Measurements from ENCODE around the gene OSTN. TPM values are rescaled to one million over a fixed set of nuclear protein-coding genes. Genes with fewer than 3 reads are reported as not detected.

The OSTN gene
- total and polyA plus RNA-seq, 2 experiments from 2014 or later: not detected

DNA sequence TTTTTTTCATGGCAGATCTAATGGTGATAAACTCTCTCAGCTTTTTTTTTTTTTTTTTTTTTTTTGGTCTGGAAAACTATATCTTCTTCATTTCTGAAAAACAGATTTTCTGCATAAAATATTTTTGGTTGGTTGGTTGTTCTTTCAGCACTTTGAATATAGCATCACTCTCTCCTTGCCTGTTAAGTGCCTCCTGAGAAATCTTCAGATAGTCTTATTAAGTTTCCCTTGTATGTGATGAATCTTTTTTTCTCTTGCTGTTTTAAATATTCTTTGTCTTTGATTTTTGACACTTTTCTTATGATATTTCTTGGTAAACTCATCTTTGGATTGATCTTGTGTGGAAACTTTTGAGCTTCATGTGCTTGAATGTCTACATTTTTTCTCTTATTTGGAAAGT, 44.2 kb upstream of the OSTN start (continued):
- TF ChIP-seq, protein P1, sequence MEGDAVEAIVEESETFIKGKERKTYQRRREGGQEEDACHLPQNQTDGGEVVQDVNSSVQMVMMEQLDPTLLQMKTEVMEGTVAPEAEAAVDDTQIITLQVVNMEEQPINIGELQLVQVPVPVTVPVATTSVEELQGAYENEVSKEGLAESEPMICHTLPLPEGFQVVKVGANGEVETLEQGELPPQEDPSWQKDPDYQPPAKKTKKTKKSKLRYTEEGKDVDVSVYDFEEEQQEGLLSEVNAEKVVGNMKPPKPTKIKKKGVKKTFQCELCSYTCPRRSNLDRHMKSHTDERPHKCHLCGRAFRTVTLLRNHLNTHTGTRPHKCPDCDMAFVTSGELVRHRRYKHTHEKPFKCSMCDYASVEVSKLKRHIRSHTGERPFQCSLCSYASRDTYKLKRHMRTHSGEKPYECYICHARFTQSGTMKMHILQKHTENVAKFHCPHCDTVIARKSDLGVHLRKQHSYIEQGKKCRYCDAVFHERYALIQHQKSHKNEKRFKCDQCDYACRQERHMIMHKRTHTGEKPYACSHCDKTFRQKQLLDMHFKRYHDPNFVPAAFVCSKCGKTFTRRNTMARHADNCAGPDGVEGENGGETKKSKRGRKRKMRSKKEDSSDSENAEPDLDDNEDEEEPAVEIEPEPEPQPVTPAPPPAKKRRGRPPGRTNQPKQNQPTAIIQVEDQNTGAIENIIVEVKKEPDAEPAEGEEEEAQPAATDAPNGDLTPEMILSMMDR (conservative IDR thresholded peaks at IDR 0.05; ENCODE audit: low read depth in 2 of 2): no peak
- TF ChIP-seq POLR2AphosphoS5 (IDR thresholded peaks at IDR 0.05; ENCODE audit: low read depth): no peak
- no peak for TF ChIP-seq NANOG (IDR thresholded peaks at IDR 0.05; ENCODE audit: borderline replicate concordance)
- TF ChIP-seq STAT1 (IDR thresholded peaks at IDR 0.05; ENCODE audit: unreplicated experiment): no peak
- TF ChIP-seq, protein P2, sequence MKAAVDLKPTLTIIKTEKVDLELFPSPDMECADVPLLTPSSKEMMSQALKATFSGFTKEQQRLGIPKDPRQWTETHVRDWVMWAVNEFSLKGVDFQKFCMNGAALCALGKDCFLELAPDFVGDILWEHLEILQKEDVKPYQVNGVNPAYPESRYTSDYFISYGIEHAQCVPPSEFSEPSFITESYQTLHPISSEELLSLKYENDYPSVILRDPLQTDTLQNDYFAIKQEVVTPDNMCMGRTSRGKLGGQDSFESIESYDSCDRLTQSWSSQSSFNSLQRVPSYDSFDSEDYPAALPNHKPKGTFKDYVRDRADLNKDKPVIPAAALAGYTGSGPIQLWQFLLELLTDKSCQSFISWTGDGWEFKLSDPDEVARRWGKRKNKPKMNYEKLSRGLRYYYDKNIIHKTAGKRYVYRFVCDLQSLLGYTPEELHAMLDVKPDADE (IDR thresholded peaks at IDR 0.05): no peak
- TF ChIP-seq ZNF114 (CRISPR knock-in tag; IDR thresholded peaks at IDR 0.05): no peak
- no peak for TF ChIP-seq EZH2phosphoT487 (IDR thresholded peaks at IDR 0.05; ENCODE audit: unreplicated experiment)
- TF ChIP-seq EZH2 (IDR thresholded peaks at IDR 0.05; ENCODE audit: low read depth, unreplicated experiment): no peak

DNA sequence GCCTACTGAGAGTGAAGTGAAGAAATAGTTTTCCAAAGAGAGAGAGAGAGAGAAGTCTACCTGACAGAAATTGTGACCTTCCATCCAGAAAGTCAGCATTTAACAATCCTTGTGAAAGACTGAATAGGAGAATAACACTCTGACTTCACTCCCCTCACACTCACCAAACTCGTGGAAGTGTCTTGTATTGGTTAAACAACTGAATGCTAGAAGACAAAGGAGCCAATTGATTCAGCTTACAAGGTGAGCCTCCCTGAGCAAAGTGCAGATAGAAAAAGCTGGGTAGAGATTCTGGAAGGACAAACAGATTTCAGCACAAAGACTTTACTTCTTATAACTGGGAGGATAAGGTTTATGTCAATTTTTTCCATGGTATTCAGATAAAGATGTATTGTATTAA, 40.8 kb upstream of the OSTN start:
- H3K27ac ChIP-seq (ENCODE audit: low read depth): no peak overlapping the region
- Mint-ChIP-seq H3K27ac (no peak overlapping the region), H3K27me3 (ENCODE audit: insufficient read depth, low read depth, poor library complexity) (no peaks in the 10 kb centered on the region), H3K9me3 (peaks cover 23% of the 10 kb centered on the region), H3K4me1 (no peaks in the 10 kb centered on the region), H3K4me3 (no peak overlapping the region), H3K36me3 (ENCODE audit: low read depth) (peaks cover 18% of the 10 kb centered on the region)
- DNase-seq (ENCODE audit: low spot score): no peak
- H2AFZ ChIP-seq: peak overlapping the region; percentile 80; the same call in 1 of the 2 replicates
- no peak overlapping the region for H3K4me2 ChIP-seq
- H3K4me3 ChIP-seq: no peak overlapping the region
- TF ChIP-seq, protein P2 (IDR thresholded peaks at IDR 0.05): no peak
- TF ChIP-seq, protein P3, sequence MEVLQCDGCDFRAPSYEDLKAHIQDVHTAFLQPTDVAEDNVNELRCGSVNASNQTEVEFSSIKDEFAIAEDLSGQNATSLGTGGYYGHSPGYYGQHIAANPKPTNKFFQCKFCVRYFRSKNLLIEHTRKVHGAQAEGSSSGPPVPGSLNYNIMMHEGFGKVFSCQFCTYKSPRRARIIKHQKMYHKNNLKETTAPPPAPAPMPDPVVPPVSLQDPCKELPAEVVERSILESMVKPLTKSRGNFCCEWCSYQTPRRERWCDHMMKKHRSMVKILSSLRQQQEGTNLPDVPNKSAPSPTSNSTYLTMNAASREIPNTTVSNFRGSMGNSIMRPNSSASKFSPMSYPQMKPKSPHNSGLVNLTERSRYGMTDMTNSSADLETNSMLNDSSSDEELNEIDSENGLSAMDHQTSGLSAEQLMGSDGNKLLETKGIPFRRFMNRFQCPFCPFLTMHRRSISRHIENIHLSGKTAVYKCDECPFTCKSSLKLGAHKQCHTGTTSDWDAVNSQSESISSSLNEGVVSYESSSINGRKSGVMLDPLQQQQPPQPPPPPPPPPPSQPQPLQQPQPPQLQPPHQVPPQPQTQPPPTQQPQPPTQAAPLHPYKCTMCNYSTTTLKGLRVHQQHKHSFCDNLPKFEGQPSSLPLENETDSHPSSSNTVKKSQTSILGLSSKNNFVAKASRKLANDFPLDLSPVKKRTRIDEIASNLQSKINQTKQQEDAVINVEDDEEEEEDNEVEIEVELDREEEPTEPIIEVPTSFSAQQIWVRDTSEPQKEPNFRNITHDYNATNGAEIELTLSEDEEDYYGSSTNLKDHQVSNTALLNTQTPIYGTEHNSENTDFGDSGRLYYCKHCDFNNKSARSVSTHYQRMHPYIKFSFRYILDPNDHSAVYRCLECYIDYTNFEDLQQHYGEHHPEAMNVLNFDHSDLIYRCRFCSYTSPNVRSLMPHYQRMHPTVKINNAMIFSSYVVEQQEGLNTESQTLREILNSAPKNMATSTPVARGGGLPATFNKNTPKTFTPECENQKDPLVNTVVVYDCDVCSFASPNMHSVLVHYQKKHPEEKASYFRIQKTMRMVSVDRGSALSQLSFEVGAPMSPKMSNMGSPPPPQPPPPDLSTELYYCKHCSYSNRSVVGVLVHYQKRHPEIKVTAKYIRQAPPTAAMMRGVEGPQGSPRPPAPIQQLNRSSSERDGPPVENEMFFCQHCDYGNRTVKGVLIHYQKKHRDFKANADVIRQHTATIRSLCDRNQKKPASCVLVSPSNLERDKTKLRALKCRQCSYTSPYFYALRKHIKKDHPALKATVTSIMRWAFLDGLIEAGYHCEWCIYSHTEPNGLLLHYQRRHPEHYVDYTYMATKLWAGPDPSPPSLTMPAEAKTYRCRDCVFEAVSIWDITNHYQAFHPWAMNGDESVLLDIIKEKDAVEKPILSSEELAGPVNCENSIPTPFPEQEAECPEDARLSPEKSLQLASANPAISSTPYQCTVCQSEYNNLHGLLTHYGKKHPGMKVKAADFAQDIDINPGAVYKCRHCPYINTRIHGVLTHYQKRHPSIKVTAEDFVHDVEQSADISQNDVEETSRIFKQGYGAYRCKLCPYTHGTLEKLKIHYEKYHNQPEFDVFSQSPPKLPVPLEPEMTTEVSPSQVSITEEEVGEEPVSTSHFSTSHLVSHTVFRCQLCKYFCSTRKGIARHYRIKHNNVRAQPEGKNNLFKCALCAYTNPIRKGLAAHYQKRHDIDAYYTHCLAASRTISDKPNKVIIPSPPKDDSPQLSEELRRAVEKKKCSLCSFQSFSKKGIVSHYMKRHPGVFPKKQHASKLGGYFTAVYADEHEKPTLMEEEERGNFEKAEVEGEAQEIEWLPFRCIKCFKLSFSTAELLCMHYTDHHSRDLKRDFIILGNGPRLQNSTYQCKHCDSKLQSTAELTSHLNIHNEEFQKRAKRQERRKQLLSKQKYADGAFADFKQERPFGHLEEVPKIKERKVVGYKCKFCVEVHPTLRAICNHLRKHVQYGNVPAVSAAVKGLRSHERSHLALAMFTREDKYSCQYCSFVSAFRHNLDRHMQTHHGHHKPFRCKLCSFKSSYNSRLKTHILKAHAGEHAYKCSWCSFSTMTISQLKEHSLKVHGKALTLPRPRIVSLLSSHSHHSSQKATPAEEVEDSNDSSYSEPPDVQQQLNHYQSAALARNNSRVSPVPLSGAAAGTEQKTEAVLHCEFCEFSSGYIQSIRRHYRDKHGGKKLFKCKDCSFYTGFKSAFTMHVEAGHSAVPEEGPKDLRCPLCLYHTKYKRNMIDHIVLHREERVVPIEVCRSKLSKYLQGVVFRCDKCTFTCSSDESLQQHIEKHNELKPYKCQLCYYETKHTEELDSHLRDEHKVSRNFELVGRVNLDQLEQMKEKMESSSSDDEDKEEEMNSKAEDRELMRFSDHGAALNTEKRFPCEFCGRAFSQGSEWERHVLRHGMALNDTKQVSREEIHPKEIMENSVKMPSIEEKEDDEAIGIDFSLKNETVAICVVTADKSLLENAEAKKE (CRISPR knock-in tag; IDR thresholded peaks at IDR 0.05): no peak
- TF ChIP-seq EZH2 (IDR thresholded peaks at IDR 0.05; ENCODE audit: low read depth, unreplicated experiment): no peak
- TF ChIP-seq JUNB (IDR thresholded peaks at IDR 0.05; ENCODE audit: unreplicated experiment): no peak
- no peak for TF ChIP-seq NANOG (IDR thresholded peaks at IDR 0.05; ENCODE audit: borderline replicate concordance)
- TF ChIP-seq ZNF114 (CRISPR knock-in tag; IDR thresholded peaks at IDR 0.05): no peak
- H3K9me2 ChIP-seq (ENCODE audit: insufficient read depth): no peaks in the 10 kb centered on the region
- no peaks in the 10 kb centered on the region for H4K20me1 ChIP-seq (replicated peaks; ENCODE audit: insufficient read depth)
- no peaks in the 10 kb centered on the region for H3K4me1 ChIP-seq (ENCODE audit: insufficient read depth)
- no peaks in the 10 kb centered on the region for H3F3A ChIP-seq (replicated peaks; ENCODE audit: low read depth)
- H3K27me3 ChIP-seq (ENCODE audit: insufficient read depth): no peaks in the 10 kb centered on the region
- no peak for ATAC-seq
- no peaks in the 10 kb centered on the region for H3K36me3 ChIP-seq (ENCODE audit: insufficient read depth)
- no peaks in the 10 kb centered on the region for H3K79me2 ChIP-seq (replicated peaks; ENCODE audit: insufficient read depth)

Data from GM23338 (cell line).